GM10847 (cell line): Measurements from ENCODE around the gene PAAF1.
A peak's percentile ranks its signal among the peaks of the same experiment; 100 is the strongest.

ENCODE experiments used
- POLR2A ChIP-seq: IDR thresholded peaks from 2 replicates; pipeline ENCODE4 v1.6.1; 2011; ENCODE audit not compliant: insufficient read length; ENCODE audit errors: extremely low read depth

Gene PAAF1, protein sequence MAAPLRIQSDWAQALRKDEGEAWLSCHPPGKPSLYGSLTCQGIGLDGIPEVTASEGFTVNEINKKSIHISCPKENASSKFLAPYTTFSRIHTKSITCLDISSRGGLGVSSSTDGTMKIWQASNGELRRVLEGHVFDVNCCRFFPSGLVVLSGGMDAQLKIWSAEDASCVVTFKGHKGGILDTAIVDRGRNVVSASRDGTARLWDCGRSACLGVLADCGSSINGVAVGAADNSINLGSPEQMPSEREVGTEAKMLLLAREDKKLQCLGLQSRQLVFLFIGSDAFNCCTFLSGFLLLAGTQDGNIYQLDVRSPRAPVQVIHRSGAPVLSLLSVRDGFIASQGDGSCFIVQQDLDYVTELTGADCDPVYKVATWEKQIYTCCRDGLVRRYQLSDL

DNA sequence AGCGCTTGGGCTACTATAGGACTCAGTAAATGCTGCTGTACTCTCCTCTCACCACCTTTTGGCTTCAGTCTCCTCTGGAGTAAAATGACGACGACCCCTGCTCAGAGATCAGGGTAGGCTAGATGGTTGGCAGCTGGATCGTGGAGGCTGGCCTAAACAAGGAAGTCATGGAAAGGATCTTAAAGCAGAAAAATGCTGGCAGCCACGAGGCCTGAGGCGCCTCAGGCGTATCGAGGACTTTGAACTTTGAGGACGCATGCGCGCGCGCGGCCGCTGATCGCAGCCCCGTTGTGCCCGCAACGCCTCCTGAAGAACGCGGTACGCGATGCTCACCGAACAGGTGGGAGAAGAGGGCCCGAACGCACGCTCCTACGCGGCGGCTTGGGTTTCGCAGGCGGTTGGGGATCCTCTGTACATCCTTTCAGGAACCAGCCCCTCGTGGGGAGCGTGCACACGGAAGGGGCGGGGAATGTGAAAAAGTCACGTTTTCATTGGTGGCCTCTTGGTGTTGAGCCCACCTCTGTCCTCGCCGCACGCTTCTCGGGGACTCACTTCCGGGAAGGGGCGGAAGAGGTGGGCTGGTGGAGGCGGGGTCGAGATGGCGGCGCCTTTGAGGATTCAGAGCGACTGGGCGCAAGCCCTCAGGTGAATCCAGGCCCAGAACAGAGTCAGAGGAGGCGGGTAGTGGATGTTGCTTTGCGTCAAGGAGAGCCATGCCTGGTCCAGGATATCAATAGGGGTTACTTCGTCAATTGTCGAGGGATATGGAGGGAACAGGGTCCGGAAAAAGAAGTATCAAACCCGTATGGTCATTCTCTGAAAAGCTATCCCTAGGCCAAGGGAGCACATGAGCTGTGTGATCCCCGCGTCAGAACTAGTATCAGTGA, at the start of gene PAAF1, which contains the start of gene COA4:
TSS of gene PAAF1 (plus strand) at position 576 of the 887 bp plus-strand sequence. CDS start at position 599, 23 bp downstream.
TSS of gene COA4 (minus strand) at position 423 of the 887 bp plus-strand sequence. CDS start 3,468 bp downstream, outside the sequence.
- TF ChIP-seq POLR2A: peak; percentile 86

DNA sequence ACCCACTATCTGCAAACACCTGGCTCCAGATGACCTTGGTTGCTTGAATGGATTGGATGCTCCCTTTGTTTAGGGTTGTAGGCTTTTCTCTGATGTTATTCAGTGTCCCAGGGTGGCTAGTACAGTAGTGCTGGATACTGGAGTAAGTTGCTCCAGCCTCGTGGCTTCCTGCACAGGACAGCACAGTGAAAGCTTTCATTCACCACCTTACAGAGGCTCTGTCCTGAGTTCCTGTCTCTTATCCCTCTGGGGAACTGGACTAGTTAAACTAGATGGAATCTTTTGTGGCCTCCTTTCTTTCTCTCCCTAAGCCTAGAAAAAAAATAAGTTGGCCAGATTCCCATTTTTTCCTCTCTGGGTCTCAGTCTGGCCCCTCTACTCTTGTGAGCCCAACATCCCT, 46.5 kb upstream of the PAAF1 start:
- TF ChIP-seq POLR2A: no peak

DNA sequence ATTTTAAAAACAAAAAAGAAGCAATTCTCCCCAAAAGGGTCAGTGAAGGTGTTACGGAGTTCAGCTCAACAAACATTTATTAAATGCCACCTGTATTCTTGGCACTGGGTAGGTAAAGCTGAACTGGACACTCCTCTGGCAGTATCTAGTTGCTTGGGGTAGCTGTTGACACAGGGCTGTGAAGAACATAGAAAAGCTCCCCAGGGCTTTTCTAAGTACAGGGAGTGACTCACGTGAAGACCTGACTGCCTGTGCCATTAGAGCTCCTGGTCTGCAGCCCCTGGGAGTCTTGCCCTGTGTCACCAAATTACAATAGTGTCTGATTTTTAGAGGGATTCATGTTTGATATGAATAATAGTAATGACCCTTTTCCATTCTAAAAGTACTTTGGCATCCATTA, 43.7 kb upstream of the PAAF1 start:
- TF ChIP-seq POLR2A: no peak

DNA sequence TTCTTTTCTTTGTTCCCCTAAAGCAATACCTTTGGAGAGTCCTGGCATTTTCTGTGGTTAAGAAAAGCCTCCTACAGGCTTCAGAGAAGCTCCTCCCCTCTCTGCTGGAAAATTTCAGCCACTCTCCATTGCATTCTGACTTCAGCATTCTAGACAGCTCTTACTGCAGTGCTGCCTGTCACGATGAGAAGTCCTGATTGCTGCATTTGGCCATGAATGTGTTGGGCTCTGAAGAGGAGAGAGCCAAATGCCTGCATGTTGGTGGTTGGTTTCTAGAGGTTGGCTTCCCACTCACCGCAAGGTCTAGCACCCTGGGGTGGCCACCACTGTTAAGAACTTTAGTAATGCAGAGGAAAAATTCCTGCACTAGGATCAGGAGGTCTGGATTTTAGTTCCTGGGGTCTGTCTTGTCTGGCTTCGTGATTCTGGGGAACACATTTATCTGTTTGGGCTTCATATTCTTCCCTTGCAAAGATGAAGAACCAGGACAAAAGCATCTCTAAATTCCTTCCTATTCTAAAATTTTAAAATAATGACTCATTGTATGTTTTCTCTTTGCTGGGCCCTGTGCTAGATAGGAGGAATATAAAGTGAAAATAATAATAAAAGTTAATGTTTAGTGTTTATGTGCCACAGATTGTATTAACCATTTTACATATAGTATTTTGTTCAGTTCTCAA, 38.2 kb upstream of the PAAF1 start:
- TF ChIP-seq POLR2A: no peak

DNA sequence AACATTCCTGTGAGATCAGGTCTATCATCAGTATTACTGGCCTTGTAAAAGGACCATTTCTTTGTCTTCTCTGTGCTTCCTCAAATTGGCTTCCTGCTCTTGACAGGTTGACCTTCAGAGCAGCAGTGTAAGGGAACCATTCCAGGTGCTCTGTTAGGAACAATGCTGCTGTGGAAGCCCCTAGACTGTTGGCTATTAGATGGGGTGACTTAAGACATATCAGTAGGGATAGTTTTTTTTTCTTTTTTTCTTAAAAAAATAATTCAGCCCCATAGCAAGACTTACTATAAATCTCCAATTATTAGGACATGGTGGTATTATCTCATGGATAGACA, 37.7 kb upstream of the PAAF1 start:
- no peak for TF ChIP-seq POLR2A

DNA sequence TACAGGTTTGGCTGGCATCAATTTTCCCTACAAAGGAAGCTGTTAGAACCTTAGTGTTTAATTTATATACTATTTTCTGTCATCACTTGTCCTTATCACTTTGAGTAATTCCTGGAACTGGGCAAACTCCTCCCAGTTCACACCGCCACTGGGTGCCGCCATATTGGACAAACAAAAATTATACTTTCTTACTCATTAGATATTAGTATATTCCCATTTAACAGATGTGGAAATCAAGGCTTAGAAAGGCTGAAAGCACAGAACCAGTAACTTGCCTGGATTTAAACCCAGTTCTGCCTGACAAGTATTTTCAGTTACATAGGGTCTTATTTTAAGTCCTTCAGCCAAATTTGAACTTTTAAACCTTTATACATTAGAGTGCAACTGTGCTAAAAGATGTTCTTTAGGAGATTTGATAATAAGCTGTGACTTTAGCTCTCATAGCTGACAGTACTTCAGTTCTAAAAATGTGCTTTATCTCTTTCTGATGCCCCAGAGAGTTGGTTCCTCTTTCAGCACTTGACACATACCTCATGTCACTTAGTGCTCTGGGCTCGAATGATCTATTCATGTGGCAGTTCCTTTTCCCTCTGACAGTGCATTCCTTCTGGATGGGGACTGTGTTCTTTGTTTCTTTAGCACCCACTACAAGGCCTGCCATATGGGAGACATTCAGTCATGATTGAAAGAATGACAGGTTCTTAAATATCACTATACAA, 25.6 kb upstream of the PAAF1 start:
- no peak for TF ChIP-seq POLR2A

DNA sequence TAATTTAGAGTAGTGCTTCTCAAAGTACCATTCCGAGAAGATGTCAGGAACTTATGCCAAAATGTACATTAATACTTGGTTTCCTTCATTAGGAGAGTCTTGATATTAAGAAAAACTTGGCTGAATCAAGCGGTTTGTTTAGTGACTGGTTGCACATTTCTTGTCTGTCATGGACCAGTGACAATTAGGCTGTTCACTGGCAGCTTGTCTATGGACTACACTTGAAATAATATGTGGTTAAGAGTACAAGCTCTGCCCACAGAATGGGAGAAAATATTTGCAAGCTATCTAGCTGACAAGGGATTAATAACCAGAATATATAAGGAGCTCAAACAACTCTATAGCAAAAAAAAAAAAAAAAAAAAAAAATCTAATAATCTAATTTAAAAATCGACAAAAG, 24.8 kb upstream of the PAAF1 start:
- TF ChIP-seq POLR2A: no peak

DNA sequence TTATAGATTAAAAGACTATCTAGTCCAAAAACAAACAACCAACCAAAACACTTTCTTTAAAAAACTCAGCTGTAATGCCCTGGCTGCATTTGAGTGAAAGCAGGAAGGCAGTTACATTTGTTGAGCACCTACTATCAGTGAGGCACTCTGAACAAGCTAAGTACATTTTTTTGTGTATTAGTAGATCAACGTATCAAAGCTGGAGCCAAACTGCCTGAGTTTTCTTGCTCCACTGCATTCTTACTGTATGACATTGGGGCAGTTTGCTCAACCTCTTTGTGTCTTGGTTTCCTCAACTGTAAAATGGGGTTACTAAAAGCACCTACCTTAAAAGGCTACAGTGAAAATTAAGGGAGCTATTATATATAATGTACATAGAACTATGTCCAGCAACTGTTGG, 22.1 kb upstream of the PAAF1 start:
- TF ChIP-seq POLR2A: no peak

DNA sequence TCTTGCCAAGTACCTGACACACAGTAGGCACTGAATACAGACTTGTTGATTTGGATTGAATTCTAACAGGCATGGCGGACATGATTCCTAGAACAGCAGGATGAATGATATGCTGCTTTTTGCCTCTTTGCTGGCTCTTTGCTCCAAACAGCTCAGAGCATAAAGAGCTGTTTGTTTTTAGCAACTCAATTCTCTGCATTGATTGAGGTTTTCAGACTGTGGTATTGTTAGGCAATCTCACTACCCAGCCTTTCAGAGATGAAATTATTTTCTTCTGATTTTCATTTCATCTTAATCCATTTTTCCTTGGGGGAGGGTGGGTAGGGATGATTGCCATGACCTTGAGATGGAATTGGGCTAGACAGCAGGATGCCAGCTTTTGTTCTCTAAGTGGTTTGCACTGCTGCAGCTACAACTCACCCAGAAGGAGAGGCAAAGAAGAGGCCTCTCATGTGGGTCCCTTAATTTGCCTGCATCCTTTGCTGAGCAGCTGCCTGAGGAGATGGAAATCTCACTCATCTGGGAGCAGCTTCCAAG, 20.7 kb upstream of the PAAF1 start:
- no peak for TF ChIP-seq POLR2A

DNA sequence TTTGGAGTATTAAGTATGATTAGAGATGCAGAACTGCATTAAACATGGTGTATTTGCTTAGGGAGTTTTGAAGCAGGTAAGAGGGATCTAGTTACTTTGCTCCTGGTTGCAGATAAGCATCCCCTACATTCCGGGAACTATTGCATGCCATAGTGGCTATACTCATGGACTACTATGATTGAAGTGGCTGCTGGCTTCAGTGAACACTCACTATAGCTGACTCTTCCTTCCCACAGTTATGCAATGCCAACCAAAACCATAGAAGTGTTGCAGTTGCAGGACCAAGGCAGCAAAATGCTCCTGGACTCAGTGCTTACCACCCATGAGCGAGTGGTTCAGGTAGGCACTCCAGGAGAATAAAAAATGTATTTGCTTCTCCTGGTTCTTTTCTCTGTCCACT, 17.1 kb upstream of the PAAF1 start:
- TF ChIP-seq POLR2A: no peak

DNA sequence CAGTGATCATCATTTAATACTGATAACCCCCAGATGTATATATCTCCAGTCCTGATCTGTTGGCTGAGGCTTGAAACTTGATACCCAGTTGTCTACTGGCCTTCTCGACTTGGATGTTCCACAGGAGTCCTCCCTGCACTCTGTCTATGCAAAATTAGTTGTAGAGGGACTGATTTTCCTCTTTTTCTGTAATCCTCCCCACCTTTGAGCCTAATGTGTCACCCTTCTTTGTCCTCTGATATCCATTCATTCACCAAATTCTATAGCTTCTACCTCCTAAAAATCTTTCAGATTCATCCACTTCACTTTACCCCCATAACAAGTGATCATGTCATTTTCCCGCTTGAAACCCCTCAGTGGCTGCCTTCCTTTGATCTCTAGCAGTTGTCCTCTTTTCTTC, 16.6 kb upstream of the PAAF1 start:
- no peak for TF ChIP-seq POLR2A

DNA sequence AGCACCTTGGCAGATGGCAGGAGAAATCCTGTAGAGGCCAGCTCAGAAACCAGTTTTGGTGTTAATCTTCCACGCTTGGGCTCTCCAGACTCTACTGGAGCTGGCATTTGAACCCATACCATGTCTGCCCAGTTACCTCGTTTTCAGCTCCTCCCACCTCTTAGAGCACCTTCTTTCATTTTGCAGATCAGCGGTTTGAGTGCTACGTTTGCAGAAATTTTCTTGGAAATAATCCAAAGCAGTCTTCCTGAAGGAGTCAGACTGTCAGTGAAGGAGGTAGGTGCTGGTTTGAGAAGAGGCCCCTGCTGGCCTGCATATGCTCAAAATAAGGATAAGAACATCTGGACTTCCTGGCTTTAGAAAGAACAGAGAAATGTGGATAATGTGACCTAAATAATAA, 13.8 kb upstream of the PAAF1 start:
- TF ChIP-seq POLR2A: no peak

DNA sequence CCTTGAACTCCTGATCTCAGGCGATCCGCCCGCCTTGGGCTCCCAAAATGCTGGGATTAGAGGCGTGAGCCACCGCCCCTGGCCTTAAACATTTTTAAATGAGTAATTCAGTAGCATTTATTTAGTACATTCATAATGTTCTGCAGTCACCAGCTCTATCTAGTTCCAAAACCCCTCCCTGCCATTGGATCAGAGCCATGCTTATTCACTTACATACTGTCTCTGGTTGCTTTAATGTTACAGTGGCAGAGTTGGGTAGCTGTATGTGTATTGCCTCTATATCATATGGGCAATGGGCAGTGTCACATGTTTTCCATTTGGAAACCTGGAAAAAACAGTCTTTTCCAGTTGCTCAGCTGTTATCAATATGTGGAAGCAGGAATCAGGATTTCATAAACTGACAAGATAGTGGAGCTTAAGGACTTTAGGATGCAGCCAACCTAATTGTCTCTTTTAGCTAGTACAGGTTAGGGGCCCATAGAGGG, 10.7 kb upstream of the PAAF1 start:
- no peak for TF ChIP-seq POLR2A

DNA sequence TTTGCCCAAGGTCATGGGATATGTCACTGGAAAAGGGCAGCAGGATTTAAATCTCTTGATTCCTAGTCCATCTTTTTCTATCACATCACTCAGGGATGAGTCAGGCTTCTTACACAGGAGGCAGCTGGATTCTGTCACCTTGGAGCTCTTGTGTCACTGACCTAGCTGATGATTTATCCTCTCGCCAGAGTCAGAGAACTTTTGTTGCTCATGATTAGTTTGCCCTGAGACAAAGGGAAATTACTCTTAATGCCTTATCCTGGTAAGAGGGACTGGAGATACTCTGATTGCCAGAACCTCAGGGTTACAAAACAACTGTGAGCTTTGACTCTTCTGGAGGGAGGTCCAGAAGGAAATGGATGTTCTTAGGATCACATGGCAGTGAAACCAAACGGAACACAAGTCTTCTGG, 10.2 kb upstream of the PAAF1 start:
- TF ChIP-seq POLR2A: no peak
